Epithelial cell of esophagus (primary cell): ENCODE results near the gene DVL1.

ENCODE experiments used
- DNase-seq: peaks from one replicate; pipeline ENCODE4 v3.0.0; 2010; ENCODE audit warnings: low read depth
- H3K4me3 ChIP-seq: 2 replicates; pipeline ENCODE4 v1.5.1; 2011; ENCODE audit warnings: mild to moderate bottlenecking, low read length, control low read depth
- TF ChIP-seq, protein P1 (sequence below): IDR thresholded peaks from 2 replicates; pipeline ENCODE4 v1.5.1; 2011; ENCODE audit warnings: low read depth, mild to moderate bottlenecking, low read length, control low read depth, inconsistent platforms; ENCODE audit not compliant: insufficient read depth; ENCODE audit errors: missing control alignments

The DVL1 gene

DNA sequence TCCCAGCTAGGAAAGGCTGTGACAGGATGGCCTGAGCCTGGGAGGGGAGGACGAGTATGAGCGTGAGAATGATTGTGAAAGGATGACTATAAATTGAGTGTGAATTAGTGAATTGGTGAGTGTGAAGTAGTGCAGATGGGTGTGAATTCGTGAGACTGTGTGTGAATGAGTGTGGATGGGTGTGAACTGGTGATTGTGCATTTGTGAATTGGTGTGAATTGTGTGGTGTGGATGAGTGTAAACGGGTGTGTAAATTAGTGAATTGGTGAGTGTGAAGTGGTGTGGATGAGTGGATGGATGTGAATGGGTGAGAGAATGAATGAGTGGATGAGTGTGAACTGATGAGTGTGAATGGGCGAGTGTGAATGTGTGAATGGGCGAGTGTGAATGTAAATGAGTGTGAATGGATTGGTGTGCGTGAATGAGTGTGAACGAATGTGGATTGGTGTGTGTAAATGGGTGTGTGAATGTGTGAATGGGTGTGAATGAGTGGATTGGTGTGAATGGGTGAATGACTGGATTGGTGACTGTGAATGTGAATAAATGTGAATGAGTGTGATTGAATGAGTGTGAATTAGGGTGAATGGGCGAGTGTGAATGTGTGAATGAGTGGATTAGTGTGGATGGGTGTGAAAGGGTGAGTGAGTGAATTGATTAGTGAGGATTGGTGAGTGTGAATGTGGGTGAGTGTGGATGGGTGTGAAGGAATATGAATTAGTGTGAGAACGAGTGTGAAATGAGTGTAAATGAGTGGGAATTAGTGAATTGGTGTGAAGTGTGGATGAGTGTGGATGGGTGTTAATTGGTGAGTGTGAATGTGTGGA is 16.9 kb upstream of the DVL1 start:
- TF ChIP-seq, protein P1, sequence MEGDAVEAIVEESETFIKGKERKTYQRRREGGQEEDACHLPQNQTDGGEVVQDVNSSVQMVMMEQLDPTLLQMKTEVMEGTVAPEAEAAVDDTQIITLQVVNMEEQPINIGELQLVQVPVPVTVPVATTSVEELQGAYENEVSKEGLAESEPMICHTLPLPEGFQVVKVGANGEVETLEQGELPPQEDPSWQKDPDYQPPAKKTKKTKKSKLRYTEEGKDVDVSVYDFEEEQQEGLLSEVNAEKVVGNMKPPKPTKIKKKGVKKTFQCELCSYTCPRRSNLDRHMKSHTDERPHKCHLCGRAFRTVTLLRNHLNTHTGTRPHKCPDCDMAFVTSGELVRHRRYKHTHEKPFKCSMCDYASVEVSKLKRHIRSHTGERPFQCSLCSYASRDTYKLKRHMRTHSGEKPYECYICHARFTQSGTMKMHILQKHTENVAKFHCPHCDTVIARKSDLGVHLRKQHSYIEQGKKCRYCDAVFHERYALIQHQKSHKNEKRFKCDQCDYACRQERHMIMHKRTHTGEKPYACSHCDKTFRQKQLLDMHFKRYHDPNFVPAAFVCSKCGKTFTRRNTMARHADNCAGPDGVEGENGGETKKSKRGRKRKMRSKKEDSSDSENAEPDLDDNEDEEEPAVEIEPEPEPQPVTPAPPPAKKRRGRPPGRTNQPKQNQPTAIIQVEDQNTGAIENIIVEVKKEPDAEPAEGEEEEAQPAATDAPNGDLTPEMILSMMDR = no peak
- no peak for DNase-seq
- no peak overlapping the region for H3K4me3 ChIP-seq

DNA sequence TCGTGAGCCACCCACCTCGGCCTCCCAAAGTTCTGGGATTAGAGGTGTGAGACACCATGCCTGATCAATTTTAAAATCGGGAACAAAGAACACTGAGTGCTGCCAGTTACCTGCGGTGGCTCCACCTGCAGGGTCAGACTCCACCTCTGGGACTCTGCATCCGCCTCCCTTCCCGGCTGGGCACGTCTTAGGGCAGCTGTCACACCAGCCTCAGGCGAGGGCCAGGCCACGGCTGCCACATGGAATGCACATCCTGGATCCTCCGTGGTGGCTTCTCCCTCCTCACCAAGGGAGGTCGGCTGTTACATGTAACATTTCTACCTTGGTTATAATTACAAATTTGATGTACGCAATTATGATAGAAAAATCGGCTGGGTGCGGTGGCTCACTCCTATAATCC is 15.0 kb upstream of the DVL1 start:
- no peak overlapping the region for H3K4me3 ChIP-seq
- TF ChIP-seq, protein P1 = no peak
- DNase-seq = peak; percentile 54

DNA sequence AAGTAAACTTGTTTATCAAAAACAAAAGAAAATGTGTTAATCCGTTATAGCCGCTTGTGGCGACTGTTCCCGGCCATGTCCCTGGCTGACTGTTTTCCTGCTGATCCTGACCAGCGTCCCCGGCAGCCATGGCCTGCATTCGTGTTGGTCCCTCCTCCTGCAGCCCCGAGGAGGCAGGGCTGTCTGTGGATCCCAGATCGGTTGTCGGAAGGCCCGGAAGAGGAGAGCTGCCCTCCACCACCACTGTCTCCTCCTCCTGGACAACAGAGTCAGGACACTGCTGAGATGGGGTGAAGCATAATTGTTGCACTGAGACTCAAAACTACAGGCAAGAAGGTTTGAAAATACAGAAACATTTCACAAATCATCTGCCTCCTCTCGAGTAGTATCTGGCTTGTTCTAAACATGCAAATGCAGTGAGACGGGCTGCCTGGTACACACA is 12.8 kb upstream of the DVL1 start:
- H3K4me3 ChIP-seq = no peak overlapping the region
- TF ChIP-seq, protein P1 = no peak
- DNase-seq = no peak

DNA sequence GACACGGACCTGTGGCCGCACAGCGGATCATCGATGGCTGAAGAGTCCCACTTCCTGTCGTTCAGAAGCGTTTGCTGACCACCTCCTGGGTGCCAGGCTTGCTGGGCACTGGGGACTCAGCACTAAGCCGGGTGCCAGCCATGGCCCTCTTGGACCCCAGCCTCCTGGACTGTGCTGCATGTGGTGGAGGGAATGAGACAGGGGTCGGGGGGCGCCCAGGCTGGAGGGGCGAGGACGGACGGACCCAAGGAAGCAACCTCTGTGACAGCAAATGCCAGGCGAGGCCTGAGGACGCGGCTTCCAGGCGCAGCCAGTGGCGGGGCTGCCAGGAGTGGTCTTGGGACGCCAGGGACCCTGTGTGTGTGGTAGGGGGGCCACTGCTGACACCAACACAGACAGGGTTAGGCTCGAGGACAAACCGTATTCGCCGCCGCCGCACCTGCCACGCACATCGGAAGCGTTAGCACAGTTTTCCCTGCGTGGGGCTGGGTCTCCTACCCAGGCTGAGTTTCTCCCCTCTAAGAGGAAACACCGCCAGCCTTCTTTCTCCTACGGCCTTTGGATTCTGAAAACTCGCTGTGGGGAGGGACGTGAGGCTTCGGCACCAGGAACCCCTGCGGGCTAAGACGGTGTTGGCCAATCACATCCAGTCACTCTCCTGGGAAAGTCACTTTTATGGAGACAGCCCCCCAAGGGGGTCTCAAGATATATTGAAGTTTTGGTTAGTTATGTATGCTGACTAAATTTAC is 12.2 kb upstream of the DVL1 start:
- no peak for DNase-seq
- H3K4me3 ChIP-seq = no peak overlapping the region
- TF ChIP-seq, protein P1 = no peak

DNA sequence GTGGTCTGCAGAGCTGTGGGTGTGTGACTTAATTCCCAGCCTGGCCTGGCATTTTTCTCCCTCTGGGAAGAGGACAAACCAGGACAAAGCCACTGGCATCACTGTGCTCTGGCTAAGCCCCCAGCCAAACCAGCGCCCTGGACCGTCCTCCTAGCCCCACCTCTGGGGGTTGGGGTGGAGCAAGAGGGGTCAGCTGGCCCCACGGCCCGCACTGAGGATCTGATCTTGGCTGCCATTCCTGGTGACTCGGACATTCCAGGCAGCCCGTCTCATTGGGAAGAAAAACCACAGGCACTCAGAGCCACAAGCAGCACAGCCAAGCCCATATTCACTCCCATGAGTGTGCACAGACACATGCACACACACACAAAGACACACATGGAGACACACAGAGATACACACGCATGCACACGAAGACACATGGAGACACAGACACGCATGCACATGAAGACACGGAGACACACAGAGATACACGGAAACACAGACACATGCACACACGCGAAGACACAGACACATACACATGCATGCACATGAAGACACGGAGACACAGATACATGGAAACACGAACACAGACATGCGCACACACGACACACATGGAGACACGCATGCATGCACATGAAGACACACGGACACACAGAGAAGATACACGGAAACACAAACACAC is 11.4 kb upstream of the DVL1 start:
- H3K4me3 ChIP-seq = no peak overlapping the region
- peak; percentile 69 for DNase-seq
- TF ChIP-seq, protein P1 = no peak

DNA sequence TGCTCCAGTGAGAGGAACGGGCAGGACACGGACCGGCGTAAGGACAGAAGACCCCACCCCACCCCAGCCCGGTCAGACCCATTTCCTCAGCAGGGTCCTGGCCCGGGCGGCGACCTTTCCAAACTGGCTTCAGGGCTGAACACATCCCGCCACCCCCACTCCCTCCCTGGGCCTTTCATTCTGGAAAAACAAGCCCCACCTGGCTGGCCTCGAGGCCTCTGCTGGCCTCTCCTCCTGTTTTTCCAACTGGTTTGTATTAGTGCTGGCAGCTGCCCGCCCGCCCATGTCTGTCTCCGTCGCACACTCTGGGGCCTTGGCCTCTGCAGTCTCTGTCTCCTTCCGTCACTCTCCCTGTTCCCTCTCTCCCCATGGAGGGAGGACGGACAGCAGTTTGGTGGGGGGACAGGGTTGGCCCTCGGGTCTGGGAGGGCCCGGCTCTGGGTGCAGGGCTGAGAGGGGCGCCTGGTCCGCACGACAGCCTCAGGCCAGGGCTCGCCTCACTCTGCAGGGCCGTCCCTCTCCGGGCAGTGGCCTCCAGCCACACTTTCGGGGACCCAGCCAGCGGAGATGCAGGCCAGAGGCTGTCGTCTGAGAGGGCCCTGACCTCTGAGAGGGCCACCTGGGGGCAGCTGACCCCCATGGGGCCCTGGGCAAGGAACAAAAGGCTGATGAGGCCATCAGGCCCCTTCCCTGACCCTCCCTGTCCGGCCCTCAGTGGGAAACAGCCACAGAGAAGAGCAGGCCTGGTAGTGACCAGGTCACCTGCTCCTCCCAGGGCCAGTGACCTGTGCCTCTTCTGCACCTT is 10.6 kb upstream of the DVL1 start:
- no peak overlapping the region for H3K4me3 ChIP-seq
- DNase-seq = no peak
- TF ChIP-seq, protein P1 = no peak
